H1 (cell line): Measurements from ENCODE around the gene C21orf58. TPM values are rescaled to one million over a fixed set of nuclear protein-coding genes. Genes with fewer than 3 reads are reported as not detected.
A peak's percentile ranks its signal among the peaks of the same experiment; 100 is the strongest.

Source experiments
- CTCF ChIA-PET: fragments of 300-600 bp; sonication (Branson Sonifier 250); formaldehyde crosslinking; loops from one replicate; lab custom pipeline; 2021; ENCODE audit not compliant: partially characterized antibody; lab: Charles Lee
- POLR2A ChIA-PET: fragments of 300-600 bp; sonication (Branson Sonifier 250); formaldehyde crosslinking; loops from one replicate; lab custom pipeline; 2021; ENCODE audit warnings: inconsistent platforms; ENCODE audit not compliant: partially characterized antibody; lab: Charles Lee
- DNase-seq, 2 experiments: peaks; one replicate each; pipeline versions ENCODE4 v3.0.0 to v3.0.0-alpha.2; 2010 to 2022; ENCODE audit warnings: low spot score in 2 of 2, low read depth in 1 of 2, mixed read lengths in 1 of 2
- FAIRE-seq: peaks from 2 replicates; lab custom pipeline; 2011; peaks lifted over from hg19 to GRCh38; lab: Jason Lieb, UNC
- H2AFZ ChIP-seq: 2 replicates; pipeline ENCODE4 v1.8.1; 2012; ENCODE audit warnings: low read length, inconsistent platforms
- H2AK5ac ChIP-seq: 2 replicates; pipeline ENCODE4 v1.6.1; 2013; ENCODE audit warnings: low read depth, low read length
- H2BK120ac ChIP-seq: replicated peaks from 2 replicates; pipeline ENCODE3; 2013; ENCODE audit warnings: low read depth, low read length, inconsistent platforms
- H2BK12ac ChIP-seq: 2 replicates; pipeline ENCODE4 v1.6.1; 2013; ENCODE audit warnings: low read depth, low read length
- H2BK15ac ChIP-seq: 2 replicates; pipeline ENCODE4 v1.6.1; 2013; ENCODE audit warnings: low read length
- H2BK20ac ChIP-seq: 2 replicates; pipeline ENCODE4 v1.6.1; 2013; ENCODE audit warnings: low read length
- H2BK5ac ChIP-seq: 2 replicates; pipeline ENCODE4 v1.6.1; 2013; ENCODE audit warnings: low read depth, low read length
- H3K14ac ChIP-seq: 2 replicates; pipeline ENCODE4 v1.6.1; 2013; ENCODE audit warnings: inconsistent platforms; ENCODE audit not compliant: insufficient read length
- H3K18ac ChIP-seq: 2 replicates; pipeline ENCODE4 v1.6.1; 2013; ENCODE audit warnings: low read length; ENCODE audit errors: extremely low read depth
- H3K23ac ChIP-seq: 2 replicates; pipeline ENCODE4 v1.6.1; 2013; ENCODE audit warnings: inconsistent platforms; ENCODE audit not compliant: insufficient read length
- H3K23me2 ChIP-seq: 2 replicates; pipeline ENCODE4 v1.6.1; 2013; ENCODE audit warnings: low read depth, low read length
- H3K27ac ChIP-seq: 2 replicates; pipeline ENCODE4 v1.6.1; 2011; ENCODE audit warnings: low read depth, low read length, inconsistent platforms
- H3K27me3 ChIP-seq, 4 experiments: replicated peaks in 1 of 4; 1 replicate in 1 of 4; 2 replicates in 3 of 4; pipeline versions ENCODE4 v1.6.1 to v1.8.1; 2011 to 2013; ENCODE audit warnings: low read length in 3 of 4, mild to moderate bottlenecking in 3 of 4, inconsistent platforms in 2 of 4, mixed read lengths in 2 of 4, moderate library complexity in 1 of 4; ENCODE audit not compliant: control insufficient read depth in 3 of 4, insufficient read depth in 3 of 4; ENCODE audit errors: extremely low read depth in 1 of 4
- H3K36me3 ChIP-seq, 4 experiments: 2 replicates each; pipeline versions ENCODE4 v1.6.1 to v1.8.1; 2011 to 2013; ENCODE audit warnings: mild to moderate bottlenecking in 4 of 4, low read length in 3 of 4, moderate library complexity in 2 of 4, control low read depth in 1 of 4, inconsistent platforms in 1 of 4; ENCODE audit not compliant: insufficient read depth in 4 of 4, control insufficient read depth in 2 of 4
- H3K4ac ChIP-seq: replicated peaks from 2 replicates; pipeline ENCODE3; 2013; ENCODE audit warnings: low read length, low read depth, mixed read lengths, inconsistent platforms; ENCODE audit not compliant: insufficient read length
- H3K4me1 ChIP-seq, 4 experiments: replicated peaks in 1 of 4; 1 replicate in 1 of 4; 2 replicates in 3 of 4; pipeline versions ENCODE4 v1.6.1 to v1.8.1; 2011 to 2013; ENCODE audit warnings: low read length in 3 of 4, inconsistent platforms in 2 of 4, mixed read lengths in 1 of 4; ENCODE audit not compliant: insufficient read depth in 4 of 4, control insufficient read depth in 3 of 4
- H3K4me2 ChIP-seq, 2 experiments: 2 replicates each; pipeline versions ENCODE4 v1.6.1 to v1.8.1; 2011 to 2013; ENCODE audit warnings: low read depth in 2 of 2, low read length in 2 of 2, control low read depth in 1 of 2, inconsistent platforms in 1 of 2, mild to moderate bottlenecking in 1 of 2; ENCODE audit not compliant: insufficient read depth in 1 of 2
- H3K4me3 ChIP-seq, 4 experiments: fragments of 200-600, 300-600 bp in 1 of 4; sonication (generic), shearing (Covaris generic), sonication (Bioruptor Twin) in 1 of 4; 2 replicates each; pipeline versions ENCODE4 v1.5.1 to v1.8.1; 2011 to 2016; ENCODE audit warnings: low read length in 4 of 4, low read depth in 3 of 4, control low read depth in 2 of 4, inconsistent platforms in 2 of 4, mild to moderate bottlenecking in 2 of 4, mixed read lengths in 1 of 4, moderate library complexity in 1 of 4; ENCODE audit not compliant: insufficient read depth in 2 of 4; ENCODE audit errors: extremely low read depth in 1 of 4
- H3K56ac ChIP-seq: replicated peaks from 2 replicates; pipeline ENCODE3; 2013; ENCODE audit warnings: low read depth, mild to moderate bottlenecking, mixed read lengths, low read length, inconsistent platforms; ENCODE audit not compliant: insufficient read length
- H3K79me1 ChIP-seq: 2 replicates; pipeline ENCODE4 v1.6.1; 2013; ENCODE audit warnings: low read depth, low read length, control low read depth
- H3K79me2 ChIP-seq, 2 experiments: 2 replicates each; pipeline versions ENCODE4 v1.6.1 to v1.8.1; 2012 to 2013; ENCODE audit warnings: low read length in 2 of 2, mild to moderate bottlenecking in 2 of 2, inconsistent platforms in 1 of 2; ENCODE audit not compliant: insufficient read depth in 2 of 2, control insufficient read depth in 1 of 2
- H3K9ac ChIP-seq, 4 experiments: replicated peaks in 1 of 4; 1 replicate in 1 of 4; 2 replicates in 3 of 4; pipeline versions ENCODE4 v1.6.1 to v1.8.1; 2011 to 2013; ENCODE audit warnings: low read depth in 3 of 4, low read length in 3 of 4, control low read depth in 2 of 4, mild to moderate bottlenecking in 2 of 4, moderate library complexity in 2 of 4, inconsistent platforms in 1 of 4; ENCODE audit errors: extremely low read depth in 1 of 4
- H3K9me3 ChIP-seq, 2 experiments: 2 replicates each; pipeline versions ENCODE4 v1.6.1 to v1.8.1; 2012 to 2013; ENCODE audit warnings: mild to moderate bottlenecking in 2 of 2, moderate library complexity in 2 of 2, control low read depth in 1 of 2, inconsistent platforms in 1 of 2, low read depth in 1 of 2, low read length in 1 of 2, mixed read lengths in 1 of 2; ENCODE audit not compliant: insufficient read depth in 2 of 2
- H4K20me1 ChIP-seq, 2 experiments: replicated peaks in 1 of 2; 2 replicates each; pipeline versions ENCODE3 to v1.8.1; 2011 to 2013; ENCODE audit warnings: inconsistent platforms in 2 of 2, low read length in 2 of 2, mild to moderate bottlenecking in 1 of 2; ENCODE audit not compliant: insufficient read depth in 2 of 2, control insufficient read depth in 1 of 2
- H4K5ac ChIP-seq: 2 replicates; pipeline ENCODE4 v1.6.1; 2013; ENCODE audit warnings: low read length, low read depth, mixed read lengths, inconsistent platforms; ENCODE audit not compliant: insufficient read length
- H4K8ac ChIP-seq: 2 replicates; pipeline ENCODE4 v1.8.0; 2013; ENCODE audit warnings: mild to moderate bottlenecking, moderate library complexity, low read length, inconsistent platforms; ENCODE audit not compliant: insufficient read depth; ENCODE audit errors: extremely low read depth
- H4K91ac ChIP-seq: replicated peaks from 2 replicates; pipeline ENCODE3; 2013; ENCODE audit warnings: low read length, mixed read lengths, inconsistent platforms; ENCODE audit not compliant: insufficient read length
- BACH1 ChIP-seq: IDR thresholded peaks from 2 replicates; pipeline ENCODE4 v1.6.1; 2012; ENCODE audit warnings: low read length, improper control_type of control experiment
- CBX8 ChIP-seq: fragments of 300-800, 300-1000 bp; sonication (generic); IDR thresholded peaks from 2 replicates; pipeline ENCODE4 v1.7.1; 2016; ENCODE audit warnings: low read depth, low read length, borderline replicate concordance
- CREB1 ChIP-seq: IDR thresholded peaks from 2 replicates; pipeline ENCODE4 v1.6.1; 2012; ENCODE audit warnings: inconsistent platforms
- KDM1A ChIP-seq: fragments of 200-600, 300-600 bp; sonication (generic); IDR thresholded peaks from 2 replicates; pipeline ENCODE4 v1.7.1; 2016; ENCODE audit warnings: mild to moderate bottlenecking, low read length, borderline replicate concordance
- KDM5A ChIP-seq: fragments of 200-600 bp; IDR thresholded peaks from 2 replicates; pipeline ENCODE4 v1.7.1; 2012; ENCODE audit warnings: mild to moderate bottlenecking, low read length, inconsistent platforms, mixed read lengths
- NANOG ChIP-seq: IDR thresholded peaks from 2 replicates; pipeline ENCODE4 v1.6.1; 2011; ENCODE audit warnings: low read length, low read depth, mild to moderate bottlenecking, inconsistent platforms; ENCODE audit not compliant: insufficient read depth, poor library complexity, severe bottlenecking
- PHF8 ChIP-seq: fragments of 200-600 bp; sonication (generic); conservative IDR thresholded peaks from 2 replicates; pipeline ENCODE4 v1.7.1; 2012; ENCODE audit warnings: low read depth, mild to moderate bottlenecking, inconsistent platforms, low read length, moderate library complexity
- POLR2A ChIP-seq, 2 experiments: IDR thresholded peaks; 1 replicate in 1 of 2; 2 replicates in 1 of 2; pipeline ENCODE4 v1.6.1; 2011; ENCODE audit warnings: low read depth in 2 of 2, low read length in 2 of 2, mild to moderate bottlenecking in 2 of 2; ENCODE audit errors: control extremely low read depth in 1 of 2
- POLR2AphosphoS5 ChIP-seq: IDR thresholded peaks from 2 replicates; pipeline ENCODE4 v1.6.1; 2011; ENCODE audit warnings: low read depth, low read length
- SP2 ChIP-seq: IDR thresholded peaks from 2 replicates; pipeline ENCODE4 v1.6.1; 2012; ENCODE audit warnings: mild to moderate bottlenecking, low read length, inconsistent platforms
- SUZ12 ChIP-seq: fragments of 200-600 bp; sonication (generic); IDR thresholded peaks from 2 replicates; pipeline ENCODE4 v1.6.1; 2012; ENCODE audit warnings: mild to moderate bottlenecking, inconsistent platforms, low read length, moderate library complexity, mixed read lengths
- TAF7 ChIP-seq: optimal IDR thresholded peaks from 2 replicates; pipeline ENCODE3; 2011; ENCODE audit warnings: low read depth, mild to moderate bottlenecking, inconsistent platforms, low read length, moderate library complexity, borderline replicate concordance
- TBP ChIP-seq: IDR thresholded peaks from 2 replicates; pipeline ENCODE4 v1.6.1; 2011; ENCODE audit warnings: low read depth, low read length, improper control_type of control experiment
- WGBS, 2 experiments: shearing (Covaris generic) in 1 of 2; methylation state at CpG; one replicate each; pipeline versions ENCODE4 v1.1.6 to v1.1.7; 2013 to 2015; ENCODE audit warnings: low lambda C conversion rate in 2 of 2, mixed read lengths in 2 of 2, inconsistent platforms in 1 of 2, low coverage in 1 of 2, missing lambda C conversion rate in 1 of 2; ENCODE audit not compliant: insufficient replicate concordance in 2 of 2, insufficient coverage in 1 of 2, insufficient read length in 1 of 2; ENCODE audit errors: extremely low coverage in 1 of 2, missing lambda C conversion rate in 1 of 2; 5-methylcytosine and 5-hydroxymethylcytosine counted together
- polyA plus RNA-seq, 7 experiments: library from polyadenylated mRNA; depleted of rRNA in 3 of 7; stranded (reverse) in 5 of 7; unstranded in 2 of 7; fragments of >200 nt in 5 of 7; fragments of 200-250 nt in 2 of 7; gene quantifications; 1 replicate in 5 of 7; 2 replicates in 1 of 7; 4 replicates in 1 of 7; pipeline versions ENCODE4 v1.2.1 to v1.2.3, GENCODE V29; 2011 to 2013; ENCODE audit warnings: missing spikeins in 2 of 7, mixed read lengths in 2 of 7
- total RNA-seq: library from RNA; stranded (reverse); fragmentation: NEBNext Ultra II Directional; extraction: Animal tissue kit (Norgen Biotek cat#: 25700); gene quantifications from 2 replicates; pipeline ENCODE4 v1.2.1, GENCODE V29; 2021

The C21orf58 gene
- total and polyA plus RNA-seq, 2 of the 8 experiments (the other 6 are each of a cell fraction or from before 2014, with no cell fraction given) = 13.8 to 26.1 TPM

GRCh38 chr21:46324390-46325072 is 861 bp upstream of the C21orf58 start:
- H4K91ac ChIP-seq = peak overlapping the region; percentile 94
- peak overlapping the region; percentile 78 to 92 (median 92) for H3K9ac ChIP-seq
- POLR2A ChIA-PET = interaction anchor here (1.3 to 1.8 kb wide), 5 partner anchors 27 to 133 kb away, joined by 4 to 5 read pairs (median 5); partner anchors contain the start of genes MCM3AP and YBEY
- H3K27me3 ChIP-seq = no peaks in the 10 kb centered on the region
- CTCF ChIA-PET = interaction anchor here (1.2 to 1.3 kb wide), 2 partner anchors 33 to 71 kb away, joined by 3 read pairs; no protein-coding TSS in a partner anchor
- peaks cover under 1 to 13% (median 9%) of the 10 kb centered on the region in 4 experiments; a peak in 6 of 8 replicates for H3K36me3 ChIP-seq
- H2BK5ac ChIP-seq = peak overlapping the region; percentile 90
- H3K4me1 ChIP-seq = peaks cover 0 to 9% (median 4%) of the 10 kb centered on the region in 4 experiments; a peak in 6 of 7 replicates
- peak overlapping the region; percentile 96 for H3K18ac ChIP-seq
- H3K79me1 ChIP-seq = peaks cover 17% of the 10 kb centered on the region
- no peak overlapping the region for H2BK120ac ChIP-seq
- H4K5ac ChIP-seq = peak overlapping the region; percentile 89
- DNase-seq = peak; percentile 29 to 90
- H2BK20ac ChIP-seq = no peak overlapping the region
- H2BK12ac ChIP-seq = no peak overlapping the region
- no peak overlapping the region for H3K23ac ChIP-seq
- no peak overlapping the region for H2AFZ ChIP-seq
- WGBS, 2 experiments = 2% methylated on average over 59 of the region's 98 CpGs; no CpG with 5 or more reads in 1 of the 2 experiments
- H3K27ac ChIP-seq = peak overlapping the region; percentile 86; the same call in 1 of the 2 replicates
- H4K20me1 ChIP-seq = peaks cover 3 to 17% of the 10 kb centered on the region in 2 experiments
- peak overlapping the region; percentile 99 for H4K8ac ChIP-seq
- no peak overlapping the region for H2BK15ac ChIP-seq
- peak overlapping the region; percentile 99 for H3K4ac ChIP-seq
- H3K79me2 ChIP-seq = peaks cover 11 to 62% of the 10 kb centered on the region in 2 experiments
- no peak overlapping the region for H3K14ac ChIP-seq
- H2AK5ac ChIP-seq = no peak overlapping the region
- H3K23me2 ChIP-seq = peaks cover 14% of the 10 kb centered on the region
- peak overlapping the region; percentile 63 to 97 for H3K4me2 ChIP-seq
- peak overlapping the region; percentile 88 for H3K56ac ChIP-seq
- peak overlapping the region; percentile 92 to 96 (median 94) for H3K4me3 ChIP-seq
- H3K9me3 ChIP-seq = no peaks in the 10 kb centered on the region
- no peak for FAIRE-seq
- 0 out of 2 replicates have a peak, but pooled peaks have one; percentile 37 for TF ChIP-seq POLR2AphosphoS5
- TF ChIP-seq NANOG = no peak
- TF ChIP-seq CBX8 = no peak
- no peak for TF ChIP-seq KDM1A
- peak in 1 of 2 experiments; percentile 79; a peak in 2 of 3 replicates for TF ChIP-seq POLR2A (IDR thresholded peaks at IDR 0.05; ENCODE audit: control extremely low read depth in 1 of 2, low read depth in 2 of 2, low read length in 2 of 2)
- peak; percentile 23; the same call in 1 of the 2 replicates for TF ChIP-seq CREB1
- peak; percentile 57 for TF ChIP-seq BACH1
- TF ChIP-seq TAF7 = peak; percentile 88
- TF ChIP-seq TBP = no peak; the same call in 1 of the 2 replicates
- TF ChIP-seq SP2 = no peak
- TF ChIP-seq KDM5A = no peak
- peak; percentile 67 for TF ChIP-seq PHF8
- TF ChIP-seq SUZ12 = no peak
